Keratinocyte (primary cell): ENCODE measurements around the gene MCM6. TPM values are rescaled to one million over a fixed set of nuclear protein-coding genes. Genes with fewer than 3 reads are reported as not detected.

Experiments used
- DNase-seq: peaks from one replicate; pipeline ENCODE4 v3.0.0-alpha.2; 2011; ENCODE audit warnings: low read depth, missing footprints, low spot score
- FAIRE-seq: peaks from 2 replicates; lab custom pipeline; 2011; peaks lifted over from hg19 to GRCh38; lab: Jason Lieb, UNC
- H2AFZ ChIP-seq: 2 replicates; pipeline ENCODE4 v1.6.0; 2012; ENCODE audit warnings: low read length, control low read depth, inconsistent platforms; ENCODE audit not compliant: control insufficient read depth
- H3K27ac ChIP-seq: 2 replicates; pipeline ENCODE4 v1.5.1; 2011; ENCODE audit warnings: low read length; ENCODE audit not compliant: control insufficient read depth, insufficient read depth
- H3K27me3 ChIP-seq: 3 replicates; pipeline ENCODE4 v1.6.0; 2011; ENCODE audit warnings: low read length; ENCODE audit not compliant: control insufficient read depth, insufficient read depth; ENCODE audit errors: extremely low read depth
- H3K36me3 ChIP-seq, 2 experiments: 2 replicates in 1 of 2; 3 replicates in 1 of 2; pipeline ENCODE4 v1.5.1; 2011; ENCODE audit warnings: low read length in 2 of 2, mild to moderate bottlenecking in 1 of 2; ENCODE audit not compliant: control insufficient read depth in 2 of 2, insufficient read depth in 2 of 2; ENCODE audit errors: extremely low read depth in 1 of 2
- H3K4me1 ChIP-seq: 3 replicates; pipeline ENCODE4 v1.5.1; 2011; ENCODE audit warnings: low read length; ENCODE audit not compliant: control insufficient read depth, insufficient read depth; ENCODE audit errors: extremely low read depth
- H3K4me2 ChIP-seq: 3 replicates; pipeline ENCODE4 v1.6.0; 2011; ENCODE audit warnings: low read depth, low read length; ENCODE audit not compliant: control insufficient read depth, insufficient read depth; ENCODE audit errors: extremely low read depth
- H3K4me3 ChIP-seq, 3 experiments: fragments of 200-600 bp in 1 of 3; sonication (generic) in 1 of 3; 2 replicates in 2 of 3; 3 replicates in 1 of 3; pipeline ENCODE4 v1.5.1; 2011 to 2016; ENCODE audit warnings: low read length in 3 of 3, mild to moderate bottlenecking in 3 of 3, control low read depth in 2 of 3, inconsistent platforms in 1 of 3, low read depth in 1 of 3, mixed read lengths in 1 of 3, mixed run types in 1 of 3, moderate library complexity in 1 of 3; ENCODE audit not compliant: control insufficient read depth in 2 of 3, insufficient read depth in 2 of 3; ENCODE audit errors: extremely low read depth in 1 of 3
- H3K79me2 ChIP-seq: 2 replicates; pipeline ENCODE4 v1.6.0; 2012; ENCODE audit warnings: low read length; ENCODE audit not compliant: control insufficient read depth, insufficient read depth
- H3K9ac ChIP-seq: 3 replicates; pipeline ENCODE4 v1.6.0; 2011; ENCODE audit warnings: low read length; ENCODE audit not compliant: control insufficient read depth, insufficient read depth; ENCODE audit errors: extremely low read depth
- H3K9me1 ChIP-seq: 3 replicates; pipeline ENCODE4 v1.6.0; 2011; ENCODE audit warnings: low read length; ENCODE audit not compliant: control insufficient read depth, insufficient read depth; ENCODE audit errors: extremely low read depth
- H3K9me3 ChIP-seq: 2 replicates; pipeline ENCODE4 v1.5.1; 2012; ENCODE audit warnings: low read depth, low read length; ENCODE audit not compliant: control insufficient read depth
- H4K20me1 ChIP-seq: 3 replicates; pipeline ENCODE4 v1.6.0; 2011; ENCODE audit warnings: low read length; ENCODE audit not compliant: control insufficient read depth, insufficient read depth; ENCODE audit errors: extremely low read depth
- EZH2 ChIP-seq: IDR thresholded peaks from one replicate; pipeline ENCODE4 v1.6.1; 2012; ENCODE audit warnings: inconsistent platforms, mild to moderate bottlenecking, low read length, moderate library complexity
- dilution Hi-C: fragments of 300-500 bp; cut with MboI; formaldehyde crosslinking; loops from one replicate; pipeline ENCODE4 v1.7.0; 2020; ENCODE audit warnings: low sequenced_read_pairs; ENCODE audit not compliant: extremely low pct_ligation_motif_present
- polyA plus RNA-seq, 5 experiments: library from polyadenylated mRNA; depleted of rRNA in 3 of 5; stranded (reverse) in 3 of 5; stranded (forward) in 1 of 5; unstranded in 1 of 5; fragments of >200 nt; gene quantifications; 1 replicate in 1 of 5; 2 replicates in 3 of 5; 3 replicates in 1 of 5; pipeline versions ENCODE4 v1.2.1 to v1.2.3, GENCODE V29; 2011 to 2012; ENCODE audit warnings: missing spikeins in 2 of 5, low read depth in 1 of 5, low replicate concordance in 1 of 5
- TF ChIP-seq, protein P1 (sequence below), 3 experiments: IDR thresholded peaks in 1 of 3; conservative IDR thresholded peaks in 1 of 3; optimal IDR thresholded peaks in 1 of 3; 2 replicates in 2 of 3; 3 replicates in 1 of 3; pipeline versions ENCODE3 to v1.5.1; 2011; ENCODE audit warnings: low read length in 3 of 3, mild to moderate bottlenecking in 3 of 3, moderate library complexity in 2 of 3, control low read depth in 1 of 3, inconsistent platforms in 1 of 3; ENCODE audit not compliant: insufficient read depth in 2 of 3; ENCODE audit errors: extremely low read depth in 1 of 3

MCM6 gene
- polyA plus RNA-seq, 1 donor (not counting 4 experiments of a cell fraction or from before 2014, with no cell fraction given) = 23.2 TPM

- H3K4me2 ChIP-seq = no peak overlapping the region
- H3K9me1 ChIP-seq = no peaks in the 10 kb centered on the region
- H3K4me1 ChIP-seq = no peaks in the 10 kb centered on the region
- H3K9ac ChIP-seq = no peak overlapping the region
- FAIRE-seq (no peak), DNase-seq (no peak)
- no peaks in the 10 kb centered on the region for H3K79me2 ChIP-seq
- TF ChIP-seq EZH2 = no peak
- TF ChIP-seq, protein P1, sequence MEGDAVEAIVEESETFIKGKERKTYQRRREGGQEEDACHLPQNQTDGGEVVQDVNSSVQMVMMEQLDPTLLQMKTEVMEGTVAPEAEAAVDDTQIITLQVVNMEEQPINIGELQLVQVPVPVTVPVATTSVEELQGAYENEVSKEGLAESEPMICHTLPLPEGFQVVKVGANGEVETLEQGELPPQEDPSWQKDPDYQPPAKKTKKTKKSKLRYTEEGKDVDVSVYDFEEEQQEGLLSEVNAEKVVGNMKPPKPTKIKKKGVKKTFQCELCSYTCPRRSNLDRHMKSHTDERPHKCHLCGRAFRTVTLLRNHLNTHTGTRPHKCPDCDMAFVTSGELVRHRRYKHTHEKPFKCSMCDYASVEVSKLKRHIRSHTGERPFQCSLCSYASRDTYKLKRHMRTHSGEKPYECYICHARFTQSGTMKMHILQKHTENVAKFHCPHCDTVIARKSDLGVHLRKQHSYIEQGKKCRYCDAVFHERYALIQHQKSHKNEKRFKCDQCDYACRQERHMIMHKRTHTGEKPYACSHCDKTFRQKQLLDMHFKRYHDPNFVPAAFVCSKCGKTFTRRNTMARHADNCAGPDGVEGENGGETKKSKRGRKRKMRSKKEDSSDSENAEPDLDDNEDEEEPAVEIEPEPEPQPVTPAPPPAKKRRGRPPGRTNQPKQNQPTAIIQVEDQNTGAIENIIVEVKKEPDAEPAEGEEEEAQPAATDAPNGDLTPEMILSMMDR (optimal IDR thresholded peaks at IDR 0.05 in 1 of 3, IDR thresholded peaks at IDR 0.05 in 1 of 3, conservative IDR thresholded peaks at IDR 0.05 in 1 of 3; ENCODE audit: extremely low read depth in 1 of 3, insufficient read depth in 2 of 3, low read length in 3 of 3) = no peak
- H2AFZ ChIP-seq = no peak overlapping the region
- H3K36me3 ChIP-seq = no peaks in the 10 kb centered on the region
- dilution Hi-C loops = no loop called here
- no peaks in the 10 kb centered on the region for H4K20me1 ChIP-seq
- no peak overlapping the region for H3K4me3 ChIP-seq
- no peak overlapping the region for H3K27ac ChIP-seq
- no peaks in the 10 kb centered on the region for H3K9me3 ChIP-seq
- H3K27me3 ChIP-seq = no peaks in the 10 kb centered on the region
Measured at GRCh38 chr2:135826544-135826943, 49.7 kb downstream of the MCM6 start.

DNA sequence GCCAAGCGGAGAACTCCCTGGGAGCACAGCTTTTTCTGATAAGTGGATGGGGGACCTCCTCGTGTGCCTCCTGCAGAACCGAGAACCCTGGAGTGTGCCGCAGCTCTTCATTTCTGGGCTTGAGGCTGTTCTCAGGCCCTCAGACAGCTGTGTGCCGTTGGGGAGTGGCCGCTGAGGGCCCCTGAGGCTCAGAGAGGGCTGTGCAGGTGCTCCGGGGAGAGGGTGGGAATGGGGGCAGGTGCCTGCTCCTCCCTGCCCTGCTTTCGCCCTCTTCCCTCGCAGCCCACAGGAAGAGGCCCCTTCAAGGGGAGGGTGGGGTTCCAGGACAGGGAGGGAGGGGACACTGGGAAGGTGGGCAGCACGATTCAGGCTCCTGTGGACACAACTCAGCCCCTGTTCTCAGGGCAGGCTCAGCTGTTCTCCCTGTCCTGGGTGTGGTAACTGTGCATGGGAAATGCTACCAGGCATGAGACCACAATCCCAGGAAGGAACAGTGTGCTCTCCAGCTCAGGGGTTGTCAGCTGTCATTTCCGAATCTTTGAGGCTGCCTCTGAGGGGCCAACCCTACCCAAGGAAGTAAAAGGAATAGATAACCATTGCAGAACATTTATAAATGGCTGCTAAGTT lies 50.6 kb downstream of the MCM6 start:
- dilution Hi-C loops = no loop called here
- Histone ChIP-seq H3K4me3 (no peak overlapping the region), H3K27ac (no peak overlapping the region), H3K9me3 (no peaks in the 10 kb centered on the region), H3K36me3 (no peaks in the 10 kb centered on the region), H3K9me1 (no peaks in the 10 kb centered on the region), H3K27me3 (no peaks in the 10 kb centered on the region), H3K4me1 (no peaks in the 10 kb centered on the region), H3K4me2 (no peak overlapping the region), H2AFZ (no peak overlapping the region), H3K79me2 (no peaks in the 10 kb centered on the region), H3K9ac (no peak overlapping the region), H4K20me1 (no peaks in the 10 kb centered on the region)
- TF ChIP-seq EZH2 = no peak
- TF ChIP-seq, protein P1 (optimal IDR thresholded peaks at IDR 0.05 in 1 of 3, IDR thresholded peaks at IDR 0.05 in 1 of 3, conservative IDR thresholded peaks at IDR 0.05 in 1 of 3; ENCODE audit: extremely low read depth in 1 of 3, insufficient read depth in 2 of 3, low read length in 3 of 3) = no peak
- FAIRE-seq (no peak), DNase-seq (no peak)
